Parathyroid adenoma (tissue), 2 donors: ENCODE data around the gene KRTAP5-1.

Experiments used
- H2AFZ ChIP-seq: fragments of 300-600 bp; sonication (generic); one replicate; pipeline ENCODE4 v1.7.0; 2017; ENCODE audit warnings: antibody characterized with exemption, mild to moderate bottlenecking
- H3K27ac ChIP-seq: fragments of 300-600 bp; sonication (generic); one replicate; pipeline ENCODE4 v1.7.0; 2017
- H3K27me3 ChIP-seq: fragments of 300-600 bp; sonication (generic); one replicate; pipeline ENCODE4 v1.7.0; 2017; ENCODE audit warnings: low read length; ENCODE audit not compliant: control insufficient read depth, insufficient read depth
- H3K36me3 ChIP-seq: fragments of 300-600 bp; sonication (generic); one replicate; pipeline ENCODE4 v1.7.0; 2017; ENCODE audit warnings: low read length; ENCODE audit not compliant: control insufficient read depth, insufficient read depth
- H3K4me1 ChIP-seq: fragments of 300-600 bp; sonication (generic); one replicate; pipeline ENCODE4 v1.7.0; 2017; ENCODE audit warnings: control low read depth
- H3K4me2 ChIP-seq: fragments of 300-600 bp; sonication (generic); one replicate; pipeline ENCODE4 v1.7.0; 2017; ENCODE audit warnings: low read length
- H3K4me3 ChIP-seq: fragments of 300-600 bp; sonication (generic); one replicate; pipeline ENCODE4 v1.7.0; 2017; ENCODE audit warnings: low read depth, low read length
- H3K79me2 ChIP-seq: fragments of 300-600 bp; sonication (generic); one replicate; pipeline ENCODE4 v1.7.0; 2017; ENCODE audit warnings: control low read depth
- H3K9ac ChIP-seq: fragments of 300-600 bp; sonication (generic); one replicate; pipeline ENCODE4 v1.7.0; 2017; ENCODE audit warnings: mild to moderate bottlenecking
- H3K9me3 ChIP-seq: fragments of 300-600 bp; sonication (generic); one replicate; pipeline ENCODE4 v1.7.0; 2017; ENCODE audit warnings: low read length; ENCODE audit not compliant: control insufficient read depth
- TF ChIP-seq, protein P1 (sequence below): fragments of 300-600 bp; sonication (generic); IDR thresholded peaks from one replicate; pipeline ENCODE4 v1.7.0; 2017; ENCODE audit warnings: antibody characterized with exemption, mild to moderate bottlenecking
- donor health status: primary hyperparathyroidism.

KRTAP5-1 gene

DNA sequence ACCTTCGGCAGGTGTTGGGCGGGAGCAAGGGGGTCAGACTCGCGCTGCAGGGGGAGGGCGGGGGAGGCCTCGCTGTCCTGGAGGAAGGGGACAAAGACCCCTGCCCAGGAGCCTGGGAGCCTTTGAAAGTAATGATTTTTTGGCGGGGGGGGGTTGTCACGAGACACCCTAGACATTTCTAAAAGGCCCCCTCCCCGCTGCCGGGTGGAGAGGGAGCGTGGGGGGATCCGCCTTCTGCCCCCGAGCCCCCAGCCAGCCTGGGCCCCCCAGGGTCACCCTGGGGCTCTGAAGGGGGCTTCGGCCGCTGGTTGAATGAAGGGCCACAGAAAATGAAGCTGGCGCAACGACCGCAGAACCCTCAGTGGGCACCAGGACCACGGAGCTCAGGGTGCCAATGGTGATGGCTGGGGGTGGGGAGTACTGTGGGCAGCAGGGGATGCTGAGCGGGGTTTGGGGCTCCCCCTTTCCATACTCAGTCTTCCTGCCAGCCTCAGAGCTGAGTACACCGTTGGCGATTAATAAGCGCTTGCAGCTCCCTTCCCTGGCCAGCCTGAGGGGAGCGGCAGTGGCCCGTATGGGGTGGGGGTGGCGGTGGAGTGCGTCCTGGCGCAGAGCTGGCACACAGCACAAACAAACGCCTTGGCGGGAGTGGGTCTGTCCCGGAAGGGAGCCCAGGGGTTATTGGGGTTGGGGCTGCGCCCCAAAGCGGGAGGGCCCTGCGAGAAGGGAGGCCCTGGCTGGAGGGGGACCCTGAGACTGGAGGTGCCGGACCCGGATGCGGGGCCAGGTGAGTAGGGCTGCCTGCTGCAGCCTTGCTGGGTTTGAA, 11.8 kb downstream of the KRTAP5-1 start:
- H3K27ac ChIP-seq, result peak overlapping the region; percentile 74
- H2AFZ ChIP-seq, result peak overlapping the region; percentile 80
- no peaks in the 10 kb centered on the region for H3K4me1 ChIP-seq
- TF ChIP-seq, protein P1, sequence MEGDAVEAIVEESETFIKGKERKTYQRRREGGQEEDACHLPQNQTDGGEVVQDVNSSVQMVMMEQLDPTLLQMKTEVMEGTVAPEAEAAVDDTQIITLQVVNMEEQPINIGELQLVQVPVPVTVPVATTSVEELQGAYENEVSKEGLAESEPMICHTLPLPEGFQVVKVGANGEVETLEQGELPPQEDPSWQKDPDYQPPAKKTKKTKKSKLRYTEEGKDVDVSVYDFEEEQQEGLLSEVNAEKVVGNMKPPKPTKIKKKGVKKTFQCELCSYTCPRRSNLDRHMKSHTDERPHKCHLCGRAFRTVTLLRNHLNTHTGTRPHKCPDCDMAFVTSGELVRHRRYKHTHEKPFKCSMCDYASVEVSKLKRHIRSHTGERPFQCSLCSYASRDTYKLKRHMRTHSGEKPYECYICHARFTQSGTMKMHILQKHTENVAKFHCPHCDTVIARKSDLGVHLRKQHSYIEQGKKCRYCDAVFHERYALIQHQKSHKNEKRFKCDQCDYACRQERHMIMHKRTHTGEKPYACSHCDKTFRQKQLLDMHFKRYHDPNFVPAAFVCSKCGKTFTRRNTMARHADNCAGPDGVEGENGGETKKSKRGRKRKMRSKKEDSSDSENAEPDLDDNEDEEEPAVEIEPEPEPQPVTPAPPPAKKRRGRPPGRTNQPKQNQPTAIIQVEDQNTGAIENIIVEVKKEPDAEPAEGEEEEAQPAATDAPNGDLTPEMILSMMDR, result no peak
- H3K79me2 ChIP-seq, result no peaks in the 10 kb centered on the region
- no peak overlapping the region for H3K9ac ChIP-seq
- H3K27me3 ChIP-seq, result no peaks in the 10 kb centered on the region
- no peaks in the 10 kb centered on the region for H3K36me3 ChIP-seq
- H3K4me2 ChIP-seq, result peak overlapping the region; percentile 71
- no peaks in the 10 kb centered on the region for H3K9me3 ChIP-seq
- peak overlapping the region; percentile 53 for H3K4me3 ChIP-seq

DNA sequence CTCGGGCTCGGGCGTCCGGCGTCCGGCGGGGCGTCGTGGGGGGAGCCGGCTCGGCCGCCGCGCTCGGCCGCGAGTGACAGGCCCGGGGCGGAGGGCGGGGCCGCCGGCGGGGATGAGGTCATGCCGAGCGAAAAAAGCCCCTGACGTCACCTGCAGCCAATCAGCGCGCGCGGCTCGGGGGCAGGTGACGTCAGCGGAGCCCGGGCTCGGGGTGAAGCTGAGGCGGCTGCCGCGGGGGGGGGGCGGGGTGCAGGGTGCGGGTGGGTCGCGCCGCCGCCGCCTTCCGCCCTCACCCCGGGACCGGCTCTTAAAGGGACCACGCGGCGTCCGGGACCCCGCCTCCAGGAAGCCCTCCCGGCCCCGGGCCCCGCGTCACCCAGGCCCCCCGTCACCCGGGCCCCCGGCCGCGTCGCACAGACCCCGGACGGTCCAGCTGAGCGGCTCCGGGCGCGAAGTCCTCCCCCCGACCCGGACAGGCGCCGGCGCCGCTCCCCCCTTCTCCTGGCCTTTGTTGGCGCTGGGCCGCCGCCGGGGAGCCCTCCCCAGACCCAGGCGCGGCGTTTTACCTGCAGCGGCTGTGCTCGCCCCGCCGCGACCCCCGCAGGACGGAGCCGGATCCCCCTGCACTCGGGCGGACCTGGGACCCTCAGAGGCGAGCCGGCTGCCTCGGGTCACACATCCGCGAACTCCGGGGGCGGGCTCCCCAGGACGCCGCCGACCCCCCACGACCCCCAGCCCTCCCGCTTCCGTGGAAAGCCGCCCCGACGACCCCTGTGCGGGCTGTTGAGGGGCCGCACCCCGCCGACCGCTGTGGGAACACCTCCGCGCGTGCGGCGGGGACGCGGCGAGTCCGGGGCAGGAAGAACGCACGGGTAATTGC, 12.6 kb downstream of the KRTAP5-1 start, which contains the start of gene DUSP8:
DUSP8 (minus strand) TSS at position 75 of the 880 bp plus-strand sequence. CDS start 6,445 bp downstream, outside the sequence.
- peak within 1 kb of the TSS; percentile 53 for H3K4me3 ChIP-seq
- no peaks in the 10 kb centered on the region for H3K79me2 ChIP-seq
- H3K27ac ChIP-seq, result peak within 1 kb of the TSS; percentile 74
- peak within 1 kb of the TSS; percentile 72 for H3K9ac ChIP-seq
- TF ChIP-seq, protein P1, result no peak
- no peaks in the 10 kb centered on the region for H3K27me3 ChIP-seq
- H3K9me3 ChIP-seq, result no peaks in the 10 kb centered on the region
- H3K4me2 ChIP-seq, result peak within 1 kb of the TSS; percentile 71
- H3K36me3 ChIP-seq, result no peaks in the 10 kb centered on the region
- H3K4me1 ChIP-seq, result no peaks in the 10 kb centered on the region
- H2AFZ ChIP-seq, result peak within 1 kb of the TSS; percentile 80

DNA sequence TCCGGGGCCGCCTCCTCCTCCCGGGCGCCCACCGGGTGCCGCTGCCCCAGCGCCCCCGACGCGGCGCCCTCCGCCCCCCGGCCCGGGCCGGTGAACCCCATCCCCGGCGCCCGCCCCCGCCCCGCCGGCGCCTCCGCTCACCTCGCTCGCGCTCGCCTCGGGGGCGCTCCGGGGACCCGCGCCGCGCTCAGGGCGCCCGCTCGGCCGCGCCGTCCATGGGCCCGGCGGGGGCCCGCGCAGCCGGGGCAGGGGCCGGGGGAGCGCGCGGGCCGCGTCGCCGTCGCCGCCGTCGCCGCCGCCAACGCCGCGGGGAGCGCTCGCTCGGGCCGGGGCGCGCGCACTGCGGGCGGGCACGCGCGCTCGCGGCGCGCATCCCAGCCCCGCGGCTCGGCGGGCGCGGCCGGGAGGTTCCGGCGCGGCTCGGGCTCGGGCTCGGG, 13.3 kb downstream of the KRTAP5-1 start:
- no peak overlapping the region for H3K9ac ChIP-seq
- H3K4me1 ChIP-seq, result no peaks in the 10 kb centered on the region
- no peak overlapping the region for H3K27ac ChIP-seq
- peak overlapping the region; percentile 46 for H3K4me3 ChIP-seq
- TF ChIP-seq, protein P1, result no peak
- no peaks in the 10 kb centered on the region for H3K79me2 ChIP-seq
- H3K9me3 ChIP-seq, result no peaks in the 10 kb centered on the region
- H3K4me2 ChIP-seq, result no peak overlapping the region
- no peaks in the 10 kb centered on the region for H3K36me3 ChIP-seq
- H2AFZ ChIP-seq, result no peak overlapping the region
- no peaks in the 10 kb centered on the region for H3K27me3 ChIP-seq

DNA sequence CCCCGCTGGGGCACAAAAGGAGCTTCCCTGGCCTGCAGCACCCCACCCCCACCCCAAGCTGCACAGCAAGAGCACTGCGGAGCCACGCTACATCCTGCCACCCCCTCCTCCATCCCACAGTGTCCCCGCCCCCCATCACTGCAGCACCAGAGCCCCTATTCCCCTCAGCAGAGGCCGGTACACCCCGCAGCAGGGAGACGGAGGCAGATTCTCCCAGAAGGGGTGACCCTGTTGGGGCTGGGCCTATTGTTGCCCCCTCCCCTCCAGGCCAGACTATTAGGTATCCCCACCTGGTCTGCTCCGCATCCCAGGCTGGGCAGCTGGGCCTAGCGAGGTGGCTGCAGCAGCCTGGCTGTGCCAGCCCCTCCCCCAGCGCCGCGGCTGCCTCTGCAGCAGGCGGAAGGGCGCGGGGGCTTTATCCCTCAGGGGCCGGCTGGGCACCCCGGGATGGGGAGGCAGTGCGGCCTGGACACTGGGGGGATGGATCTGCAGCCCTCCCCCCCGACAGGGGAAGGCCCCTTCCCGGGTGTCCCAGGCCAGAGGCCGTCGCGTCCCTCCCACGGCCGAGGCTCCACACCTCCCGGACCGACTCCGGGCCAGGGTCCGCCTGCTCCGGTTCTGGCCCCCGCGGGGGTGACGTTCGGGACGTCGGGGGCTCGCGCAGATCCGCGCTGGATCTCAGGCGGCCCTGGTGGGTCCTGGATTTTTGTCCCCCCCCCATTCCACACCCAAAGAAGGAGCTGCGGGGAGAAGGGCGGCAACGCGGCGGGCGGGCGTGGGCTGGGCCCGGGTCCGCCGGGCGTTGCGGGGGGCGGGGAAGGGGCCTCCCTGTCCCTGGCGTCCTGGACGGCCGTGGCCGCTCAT, 14.0 kb downstream of the KRTAP5-1 start:
- H3K9ac ChIP-seq, result no peak overlapping the region
- peak overlapping the region; percentile 60 for H2AFZ ChIP-seq
- TF ChIP-seq, protein P1, result no peak
- H3K27me3 ChIP-seq, result no peaks in the 10 kb centered on the region
- no peak overlapping the region for H3K27ac ChIP-seq
- no peaks in the 10 kb centered on the region for H3K36me3 ChIP-seq
- H3K79me2 ChIP-seq, result no peaks in the 10 kb centered on the region
- H3K4me2 ChIP-seq, result peak overlapping the region; percentile 55
- no peaks in the 10 kb centered on the region for H3K4me1 ChIP-seq
- H3K4me3 ChIP-seq, result peak overlapping the region; percentile 46
- H3K9me3 ChIP-seq, result no peaks in the 10 kb centered on the region
